HG03571 (cell line): Measurements from ENCODE around the gene PRKAR1B.

ENCODE experiments used
- ATAC-seq: cut with Tn5 transposase; IDR thresholded peaks from one replicate; pipeline ENCODE4 v1.9.1; 2021; ENCODE audit not compliant: unreplicated experiment

Gene PRKAR1B

GRCh38 chr7:575425-576366 is 151.4 kb downstream of the PRKAR1B start:
- ATAC-seq = no peak

GRCh38 chr7:574661-575395 is 152.3 kb downstream of the PRKAR1B start:
- ATAC-seq = no peak

GRCh38 chr7:573933-574381 is 153.1 kb downstream of the PRKAR1B start:
- ATAC-seq = no peak

GRCh38 chr7:573269-573932 is 153.7 kb downstream of the PRKAR1B start:
- no peak for ATAC-seq

GRCh38 chr7:572416-573268 is 154.4 kb downstream of the PRKAR1B start:
- ATAC-seq = no peak

GRCh38 chr7:571718-572415 is 155.2 kb downstream of the PRKAR1B start:
- ATAC-seq = no peak

GRCh38 chr7:571096-571717 is 155.9 kb downstream of the PRKAR1B start:
- ATAC-seq = no peak

GRCh38 chr7:570801-571070 is 156.3 kb downstream of the PRKAR1B start:
- no peak for ATAC-seq

- ATAC-seq = no peak
Measured at GRCh38 chr7:569996-570800, 156.9 kb downstream of the PRKAR1B start.

GRCh38 chr7:569071-569855 is 157.8 kb downstream of the PRKAR1B start:
- no peak for ATAC-seq

- no peak for ATAC-seq
Measured at GRCh38 chr7:568031-568951, 158.8 kb downstream of the PRKAR1B start.

GRCh38 chr7:567305-567883 is 159.7 kb downstream of the PRKAR1B start:
- ATAC-seq = no peak

GRCh38 chr7:566100-566499 is 161.0 kb downstream of the PRKAR1B start:
- ATAC-seq = no peak

GRCh38 chr7:564176-564865 is 162.8 kb downstream of the PRKAR1B start:
- ATAC-seq = no peak

- no peak for ATAC-seq
Measured at GRCh38 chr7:563629-564170, 163.4 kb downstream of the PRKAR1B start.
